GM21619 (cell line): Measurements from ENCODE around the gene PIK3R5.
"Not testable (repeated sequence)": the region's sequence is repeated elsewhere in the genome, so short reads cannot be mapped to it uniquely, and the experiment has no call there.

Source experiments
- ATAC-seq: cut with Tn5 transposase; IDR thresholded peaks from one replicate; pipeline ENCODE4 v1.9.1; 2021; ENCODE audit not compliant: unreplicated experiment

The PIK3R5 gene

GRCh38 chr17:8988263-8988935 lies 22.9 kb upstream of the PIK3R5 start:
- not testable (repeated sequence) for ATAC-seq

- no peak for ATAC-seq
Measured at GRCh38 chr17:8986295-8986694, 20.8 kb upstream of the PIK3R5 start.

DNA sequence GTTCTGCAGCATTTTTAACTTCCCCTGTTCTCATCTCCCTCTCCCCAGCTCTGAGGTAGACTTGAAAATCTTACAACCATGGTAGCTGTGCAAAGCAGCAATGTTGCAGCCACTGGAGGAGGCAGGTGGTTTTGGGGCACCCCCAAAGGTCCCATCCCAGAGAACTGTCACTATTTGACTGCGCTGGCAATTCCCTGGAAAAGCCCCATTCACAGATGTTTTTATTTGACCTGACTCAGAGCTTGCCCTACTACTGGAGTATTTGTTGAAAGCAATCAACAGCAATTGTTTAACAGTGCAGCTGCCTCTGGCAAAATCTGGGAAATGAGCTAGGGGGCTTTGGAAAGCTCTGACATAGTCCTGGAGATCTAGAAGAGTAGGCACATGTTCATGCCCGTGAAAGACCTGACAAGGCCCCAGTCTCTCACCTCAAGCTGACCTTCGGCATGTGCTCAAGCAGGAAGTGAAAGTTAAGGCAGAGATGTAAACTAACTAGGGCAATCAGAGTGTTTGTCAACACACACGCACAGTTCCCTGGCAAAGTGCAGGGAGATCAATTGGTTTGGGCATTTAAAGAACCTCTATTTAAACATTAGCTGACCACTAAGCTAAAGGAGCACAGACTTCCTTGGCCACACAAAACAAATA lies 19.7 kb upstream of the PIK3R5 start:
- ATAC-seq: no peak

- ATAC-seq: not testable (repeated sequence)
Measured at GRCh38 chr17:8984225-8984624, 18.7 kb upstream of the PIK3R5 start.

GRCh38 chr17:8981443-8981842 lies 15.9 kb upstream of the PIK3R5 start:
- ATAC-seq: no peak

DNA sequence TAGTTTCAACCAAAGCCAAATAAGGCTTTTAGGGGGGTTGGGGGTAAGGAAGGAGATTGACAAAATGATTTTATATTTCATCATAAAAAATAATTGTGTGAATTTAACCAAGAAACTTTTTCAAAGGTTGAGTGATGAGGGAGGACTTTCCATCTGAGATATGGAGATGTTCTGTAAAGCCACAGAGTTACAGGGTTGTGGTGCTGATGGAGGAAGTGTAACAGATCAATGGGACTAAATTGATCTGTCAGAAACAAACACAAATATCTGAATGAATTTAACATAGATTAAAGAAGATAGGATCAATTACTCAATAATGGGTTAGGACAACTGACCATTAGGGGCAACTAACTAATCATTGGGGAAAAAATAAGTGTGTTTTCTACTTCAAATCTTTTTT lies 14.2 kb upstream of the PIK3R5 start:
- no peak for ATAC-seq

DNA sequence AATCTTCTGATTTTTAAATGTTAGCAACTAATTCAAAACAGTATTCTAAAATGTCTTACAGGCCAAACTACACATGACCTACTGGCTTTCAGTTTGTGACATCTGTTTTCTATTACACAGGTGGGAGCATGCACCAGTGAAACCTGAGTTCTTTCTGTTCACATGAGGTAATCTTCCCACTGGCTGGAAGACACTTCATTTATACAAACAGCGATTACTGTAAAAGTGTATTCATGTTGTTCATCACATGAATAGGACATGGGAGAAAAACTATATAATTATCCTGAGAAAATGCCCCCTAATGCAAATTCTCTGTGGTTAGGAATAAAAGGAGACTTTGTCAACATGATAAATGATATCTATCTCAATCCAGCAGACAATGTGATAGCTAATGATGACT lies 11.1 kb upstream of the PIK3R5 start:
- ATAC-seq: no peak

DNA sequence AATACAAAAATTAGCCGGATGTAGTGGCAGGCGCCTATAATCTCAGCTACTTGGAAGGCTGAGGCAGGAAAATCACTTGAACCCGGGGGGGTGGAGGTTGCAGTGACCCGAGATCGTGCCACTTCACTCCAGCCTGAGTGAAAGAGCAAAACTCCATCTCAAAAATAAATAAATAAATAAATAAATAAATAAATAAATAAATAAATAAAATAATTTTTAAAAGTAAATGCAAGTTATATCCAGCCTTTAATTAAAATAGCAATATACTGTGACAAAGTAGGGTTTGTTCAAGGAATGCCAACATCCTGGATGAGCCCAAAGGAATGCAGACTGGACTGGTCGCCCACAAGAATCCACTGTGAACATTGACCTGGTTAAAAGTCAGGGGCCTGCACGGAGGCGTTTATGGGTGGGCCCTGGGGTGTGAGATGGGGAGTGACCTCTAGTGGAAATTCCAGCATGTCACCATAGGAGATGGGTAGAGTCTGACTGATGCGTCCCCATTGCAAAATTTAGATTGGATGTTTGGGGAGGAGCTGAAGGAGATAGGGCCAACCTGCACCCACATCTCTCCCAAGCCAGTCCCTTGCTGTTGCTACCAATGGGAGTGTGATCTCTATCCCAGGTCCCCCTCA lies 9.7 kb upstream of the PIK3R5 start:
- no peak for ATAC-seq

DNA sequence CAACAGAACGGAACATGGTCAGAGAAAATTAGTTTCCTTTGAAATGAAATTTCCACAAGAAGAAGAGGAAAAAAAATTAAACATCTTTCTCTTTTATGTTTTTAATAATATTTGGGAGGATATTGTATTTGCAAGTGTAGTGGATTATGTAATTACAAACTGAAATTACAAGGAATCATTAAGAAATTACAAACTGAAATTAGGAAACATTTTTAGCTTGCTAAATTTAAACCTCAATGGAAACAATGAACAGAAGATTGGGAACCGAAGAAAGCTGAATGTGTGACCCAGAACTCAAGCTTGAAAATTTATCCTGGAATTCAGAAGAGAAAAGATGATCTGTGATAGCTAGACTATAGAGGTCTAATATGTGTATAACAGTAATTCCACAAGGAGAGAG lies 4.4 kb upstream of the PIK3R5 start:
- ATAC-seq: no peak

- ATAC-seq: no peak
Measured at GRCh38 chr17:8968503-8968902, 3.0 kb upstream of the PIK3R5 start.

- no peak for ATAC-seq
Measured at GRCh38 chr17:8967861-8968260, 2.4 kb upstream of the PIK3R5 start.

GRCh38 chr17:8966926-8967325 lies 1.4 kb upstream of the PIK3R5 start:
- no peak for ATAC-seq

DNA sequence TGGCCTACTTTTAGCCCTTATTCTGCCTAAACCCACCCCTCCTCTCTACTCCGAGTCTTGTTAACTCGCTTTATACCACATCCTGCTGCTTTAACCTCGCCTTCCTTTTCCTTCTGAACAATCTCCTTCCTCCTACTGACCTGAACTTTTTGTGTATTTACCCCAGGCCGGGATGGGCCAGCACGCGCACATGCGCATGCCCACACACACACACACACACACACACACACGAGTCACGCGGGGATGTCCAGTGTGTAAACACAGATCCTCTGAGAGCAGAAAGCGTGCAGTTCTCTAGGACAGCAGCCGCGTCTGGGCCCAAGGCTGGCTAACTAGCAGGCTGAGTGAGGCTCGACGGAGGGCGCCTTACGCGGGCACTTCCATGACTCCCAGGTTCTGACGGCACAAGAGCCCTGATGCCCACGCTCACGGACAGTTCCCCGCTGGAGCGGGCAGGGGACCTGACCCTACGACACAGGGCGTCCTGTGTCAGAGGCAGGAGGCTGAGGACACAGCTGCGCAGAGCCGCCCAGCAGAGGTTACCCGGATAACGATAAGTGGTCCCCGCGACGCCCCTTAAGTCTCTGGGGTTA lies 610 bp downstream of the PIK3R5 start:
- peak; percentile 18 for ATAC-seq

DNA sequence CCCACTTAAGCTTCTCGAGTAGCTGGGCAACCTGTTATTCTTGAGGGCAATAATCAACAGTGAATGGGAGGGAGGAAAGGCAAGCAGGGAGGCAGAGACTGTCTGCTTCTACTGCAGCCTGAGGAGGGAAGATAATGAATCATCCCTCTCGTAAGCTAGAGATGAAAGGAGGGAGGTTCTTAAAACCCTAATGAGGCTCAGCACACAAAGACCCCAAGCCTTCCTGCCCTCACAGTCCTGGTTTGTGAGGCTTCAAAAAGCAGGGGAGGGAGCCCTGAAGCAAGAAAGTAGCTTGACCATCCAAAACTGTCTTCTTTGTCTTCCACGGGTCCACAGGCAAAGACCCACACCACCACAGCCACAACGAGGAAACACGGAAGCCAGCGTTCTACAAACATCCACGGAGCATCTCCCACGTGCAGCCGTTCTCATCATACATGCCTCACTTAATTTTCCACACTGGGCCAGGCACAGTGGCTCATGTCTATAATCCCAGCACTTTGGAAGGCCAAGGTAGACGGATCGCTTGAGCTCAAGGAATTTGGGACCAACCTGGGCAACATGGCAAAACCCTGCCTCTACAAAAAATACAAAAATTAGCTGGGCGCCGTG lies 1.8 kb downstream of the PIK3R5 start:
- no peak for ATAC-seq

- no peak for ATAC-seq
Measured at GRCh38 chr17:8963014-8963413, 2.5 kb downstream of the PIK3R5 start.

- no peak for ATAC-seq
Measured at GRCh38 chr17:8961829-8962228, 3.7 kb downstream of the PIK3R5 start.

GRCh38 chr17:8960325-8961140 lies 5.0 kb downstream of the PIK3R5 start:
- no peak for ATAC-seq

GRCh38 chr17:8959312-8959918 lies 6.1 kb downstream of the PIK3R5 start:
- no peak for ATAC-seq

DNA sequence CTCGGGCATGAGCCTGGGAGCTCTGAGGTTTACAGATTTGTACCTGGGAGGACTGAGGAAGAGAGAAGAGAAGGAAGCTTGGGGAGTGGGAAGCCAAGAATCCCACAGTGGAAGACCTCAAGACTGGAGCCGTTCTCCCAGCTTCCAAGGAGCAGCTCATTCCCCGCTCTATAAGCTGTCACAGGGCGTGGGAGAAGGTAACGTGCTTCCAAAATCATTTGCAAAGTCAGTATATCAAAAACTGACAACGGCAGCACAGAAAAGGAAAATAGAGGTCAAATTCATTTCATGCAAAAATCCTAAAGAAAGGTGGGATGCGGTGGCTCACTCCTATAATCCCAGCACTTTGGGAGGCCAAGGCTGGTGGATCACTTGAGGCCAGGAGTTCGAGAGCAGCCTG lies 7.8 kb downstream of the PIK3R5 start:
- ATAC-seq: no peak

- peak; percentile 66 for ATAC-seq
Measured at GRCh38 chr17:8956465-8956902, 9.0 kb downstream of the PIK3R5 start.
